Ovary (tissue), 3 donors: ENCODE measurements around the gene RGS6.

Experiments used
- CTCF ChIP-seq, 3 donors: fragments of 450-650 bp in 2 of 3; fragments of 200-600 bp in 1 of 3; IDR thresholded peaks; one replicate each; pipeline versions ENCODE4 v1.5.1 to v1.8.0; 2016 to 2022; ENCODE audit warnings: antibody characterized with exemption in 3 of 3, mild to moderate bottlenecking in 1 of 3
- POLR2A ChIP-seq: fragments of 450-650 bp; IDR thresholded peaks from one replicate; pipeline ENCODE4 v1.6.1; 2017; ENCODE audit warnings: antibody characterized with exemption, mild to moderate bottlenecking, moderate library complexity
- donor health status: DM: no; HTN: no; CAD: no.

- no peak for TF ChIP-seq CTCF (IDR thresholded peaks at IDR 0.05)
- no peak for TF ChIP-seq POLR2A
These were observed 49.1 kb upstream of the RGS6 start for GRCh38 chr14:71883094-71883493.
